K562 (cell line): Measurements from ENCODE around the gene PODNL1. TPM values are rescaled to one million over a fixed set of nuclear protein-coding genes. Genes with fewer than 3 reads are reported as not detected.

ENCODE experiments used
- ATAC-seq: fragments of 200-7000 bp; cut with Tn5 transposase; 3 replicates; pipeline ENCODE4 v1.9.1; 2020; ENCODE audit warnings: moderate library complexity
- BruUV-seq: library from RNA; stranded (reverse); fragments of 400-500 nt; replicated peaks from 2 replicates; lab custom pipeline; 2021; lab: Mats Ljungman, UMichigan
- CTCF ChIA-PET: fragments of 300-600 bp; formaldehyde crosslinking; extraction: SDS; loops from one replicate; lab custom pipeline; 2021; ENCODE audit warnings: low intra/inter-chr PET ratio; lab: Yijun Ruan, JAX
- POLR2A ChIA-PET: fragments of 300-600, 350-650 bp; sonication (Branson Sonifier 250); formaldehyde crosslinking; extraction: SDS; loops from one replicate; lab custom pipeline; 2021; ENCODE audit warnings: antibody characterized with exemption, inconsistent platforms; lab: Yijun Ruan, JAX
- DNase-seq, 4 experiments: peaks; one replicate each; pipeline versions ENCODE4 v3.0.0 to v3.0.0-alpha.2; 2011 to 2018; ENCODE audit warnings: low spot score in 3 of 4, mixed read lengths in 3 of 4; ENCODE audit errors: extremely low read depth in 1 of 4
- FAIRE-seq: peaks from 2 replicates; lab custom pipeline; 2011; peaks lifted over from hg19 to GRCh38; lab: Jason Lieb, UNC
- H2AFZ ChIP-seq: 2 replicates; pipeline ENCODE4 v1.6.0; 2011; ENCODE audit warnings: low read depth, low read length, control low read depth, inconsistent platforms
- H3K27ac ChIP-seq: fragments of 200-600 bp; 3 replicates; pipeline ENCODE4 v1.8.0; 2011; ENCODE audit warnings: low read depth, mild to moderate bottlenecking, control low read depth, inconsistent platforms, low read length, moderate library complexity, mixed read lengths; ENCODE audit errors: extremely low read depth
- H3K27me3 ChIP-seq, 2 experiments: fragments of 300-600 bp in 1 of 2; 2 replicates in 1 of 2; 3 replicates in 1 of 2; pipeline versions ENCODE4 v1.6.0 to v1.8.0; 2011; ENCODE audit warnings: inconsistent platforms in 2 of 2, low read length in 2 of 2, mild to moderate bottlenecking in 1 of 2, mixed read lengths in 1 of 2, moderate library complexity in 1 of 2; ENCODE audit not compliant: control insufficient read depth in 2 of 2, insufficient read depth in 2 of 2
- H3K36me3 ChIP-seq: fragments of 300-600 bp; 3 replicates; pipeline ENCODE4 v1.8.0; 2011; ENCODE audit warnings: mild to moderate bottlenecking, low read length, inconsistent platforms; ENCODE audit not compliant: control insufficient read depth, insufficient read depth
- H3K4me1 ChIP-seq, 2 experiments: fragments of 200-600 bp in 1 of 2; replicated peaks in 1 of 2; 2 replicates in 1 of 2; 3 replicates in 1 of 2; pipeline versions ENCODE4 v1.5.1 to v1.8.0; 2011; ENCODE audit warnings: inconsistent platforms in 2 of 2, low read length in 2 of 2, mild to moderate bottlenecking in 1 of 2, mixed read lengths in 1 of 2, moderate library complexity in 1 of 2; ENCODE audit not compliant: control insufficient read depth in 2 of 2, insufficient read depth in 2 of 2
- H3K4me2 ChIP-seq: 2 replicates; pipeline ENCODE4 v1.6.1; 2011; ENCODE audit warnings: low read length, control low read depth, inconsistent platforms, mixed read lengths; ENCODE audit not compliant: insufficient read depth
- H3K4me3 ChIP-seq: fragments of 200-600 bp; sonication (generic), shearing (Covaris generic); 2 replicates; pipeline ENCODE4 v1.5.1; 2016; ENCODE audit warnings: control low read depth, inconsistent platforms
- H3K79me2 ChIP-seq: fragments of 200-600 bp; 3 replicates; pipeline ENCODE4 v1.8.0; 2011; ENCODE audit warnings: low read length, inconsistent platforms; ENCODE audit not compliant: control insufficient read depth, insufficient read depth
- H3K9ac ChIP-seq, 2 experiments: 2 replicates each; pipeline versions ENCODE4 v1.6.0 to v1.6.1; 2011; ENCODE audit warnings: low read depth in 2 of 2, low read length in 2 of 2, control low read depth in 1 of 2, inconsistent platforms in 1 of 2, mild to moderate bottlenecking in 1 of 2, mixed read lengths in 1 of 2; ENCODE audit not compliant: insufficient read depth in 1 of 2
- H3K9me1 ChIP-seq: one replicate; pipeline ENCODE4 v1.6.0; 2011; ENCODE audit warnings: inconsistent platforms, mild to moderate bottlenecking, low read length, moderate library complexity; ENCODE audit not compliant: control insufficient read depth, insufficient read depth
- H3K9me3 ChIP-seq: replicated peaks from 2 replicates; pipeline ENCODE4 v1.5.1; 2011; ENCODE audit warnings: low read depth, low read length, inconsistent platforms; ENCODE audit not compliant: control insufficient read depth, insufficient read depth
- H4K20me1 ChIP-seq: replicated peaks from 2 replicates; pipeline ENCODE4 v1.6.1; 2011; ENCODE audit warnings: low read length, inconsistent platforms, mixed read lengths; ENCODE audit not compliant: control insufficient read depth, insufficient read depth
- NFIC ChIP-seq: fragments of 450-650 bp; IDR thresholded peaks from 2 replicates; pipeline ENCODE4 v1.6.1; 2017; ENCODE audit warnings: mild to moderate bottlenecking, inconsistent platforms
- POLR2G ChIP-seq: fragments of 200-400 bp; formaldehyde crosslinking; IDR thresholded peaks from 2 replicates; pipeline ENCODE4 v1.6.1; 2017; ENCODE audit warnings: low read depth, mild to moderate bottlenecking, antibody characterized with exemption, low read length, moderate library complexity
- RBFOX2 ChIP-seq: fragments of 200-400 bp; formaldehyde crosslinking; IDR thresholded peaks from 2 replicates; pipeline ENCODE4 v1.6.1; 2017; ENCODE audit warnings: low read depth, mild to moderate bottlenecking, low read length, moderate library complexity
- ZNF311 ChIP-seq: fragments of 250-450 bp; sonication (Bioruptor Pico); IDR thresholded peaks from 2 replicates; pipeline ENCODE4 v1.4.0; 2020; ENCODE audit warnings: mild to moderate bottlenecking, moderate library complexity
- ZNF668 ChIP-seq: fragments of 250-450 bp; sonication (Bioruptor Pico); IDR thresholded peaks from 2 replicates; pipeline ENCODE4 v1.8.0; 2022; ENCODE audit warnings: mild to moderate bottlenecking, inconsistent platforms
- WGBS: fragments of 100-300 bp; shearing (Covaris generic); methylation state at CpG from one replicate; pipeline ENCODE4 v1.1.6; 2016; ENCODE audit warnings: low coverage, mixed read lengths; ENCODE audit not compliant: insufficient coverage; ENCODE audit errors: missing lambda C conversion rate; 5-methylcytosine and 5-hydroxymethylcytosine counted together
- in situ Hi-C: fragments of 300-500 bp; cut with MboI; formaldehyde crosslinking; loops from 4 replicates; pipeline ENCODE4 v1.15.0; 2018; ENCODE audit warnings: inconsistent platforms, mixed read lengths
- intact Hi-C: fragments of 100-400 bp; cut with micrococcal nuclease; formaldehyde crosslinking; loops from 2 replicates; pipeline ENCODE4 v1.14.2; 2022
- polyA plus RNA-seq, 8 experiments: library from polyadenylated mRNA; depleted of rRNA in 4 of 8; stranded (reverse) in 5 of 8; unstranded in 3 of 8; fragments of >200 nt; fragmentation: Nextera tagmentation in 2 of 8; fragmentation: Illumina TruSeq in 1 of 8; extraction: Ambion mirVana in 2 of 8; extraction: Trizol in 1 of 8; gene quantifications; 2 replicates each; pipeline versions ENCODE4 v1.2.1 to v1.2.3, GENCODE V29; 2011 to 2014; ENCODE audit warnings: inconsistent platforms in 1 of 8, missing spikeins in 1 of 8
- total RNA-seq, 7 experiments: library from RNA; depleted of rRNA in 6 of 7; stranded (reverse); fragments of >200 nt in 6 of 7; fragmentation: Illumina TruSeq in 2 of 7; extraction: Trizol in 2 of 7; gene quantifications; 2 replicates each; pipeline versions ENCODE4 v1.2.1 to v1.2.3, GENCODE V29; 2011 to 2021; ENCODE audit warnings: low replicate concordance in 1 of 7

PODNL1 gene
- total and polyA plus RNA-seq, 9 of the 15 experiments (the other 6 are each of a cell fraction or from before 2014, with no cell fraction given), result 0.18 to 0.47 (median 0.23) TPM; not detected in 3

DNA sequence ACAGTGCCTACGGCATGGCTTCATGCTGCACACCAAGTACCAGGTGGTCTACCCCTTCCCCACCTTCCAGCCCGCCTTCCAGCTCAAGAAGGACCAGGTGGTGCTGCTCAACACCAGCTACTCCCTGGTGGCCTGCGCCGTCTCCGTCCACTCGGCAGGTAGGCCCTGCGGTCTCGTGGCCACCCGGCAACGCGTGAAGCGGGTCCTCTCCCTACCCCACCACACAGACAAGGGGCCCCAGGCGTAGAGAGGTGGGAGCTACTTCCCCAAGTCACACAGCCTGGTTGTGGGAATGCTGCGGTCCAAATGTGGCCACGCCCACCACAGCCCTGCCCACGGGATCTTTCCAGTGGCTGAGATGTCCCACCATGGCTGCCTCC, 18.1 kb upstream of the PODNL1 start:
- no peak for ATAC-seq
- H3K9ac ChIP-seq, result no peak overlapping the region
- H2AFZ ChIP-seq, result no peak overlapping the region
- peaks cover 4% of the 10 kb centered on the region; the same call in 1 of the 2 replicates for H4K20me1 ChIP-seq
- DNase-seq, result no peak
- BruUV-seq, result no TSS peak
- no peaks in the 10 kb centered on the region for H3K9me1 ChIP-seq
- CTCF ChIA-PET, result no interaction called here
- H3K4me1 ChIP-seq, result peaks cover 14 to 79% of the 10 kb centered on the region in 2 experiments; a peak in 4 of 5 replicates
- H3K36me3 ChIP-seq, result peaks cover 74% of the 10 kb centered on the region
- TF ChIP-seq RBFOX2 (peak; percentile 32; the same call in 1 of the 2 replicates), ZNF668 (CRISPR knock-in tag) (no peak), NFIC (no peak)
- H3K4me3 ChIP-seq, result no peak overlapping the region
- H3K27ac ChIP-seq, result no peak overlapping the region
- WGBS, result 90% methylated on average over 13 of the region's 16 CpGs
- no peak for FAIRE-seq
- no peaks in the 10 kb centered on the region for H3K9me3 ChIP-seq
- peaks cover 23% of the 10 kb centered on the region for H3K79me2 ChIP-seq
- POLR2A ChIA-PET, result interaction anchor here (0.6 to 0.8 kb wide), 2 partner anchors 87 to 637 kb away, joined by 3 to 4 read pairs; no protein-coding TSS in a partner anchor
- no peaks in the 10 kb centered on the region for H3K27me3 ChIP-seq
- in situ Hi-C loops (no loop called here), intact Hi-C loops (loop anchor here (10.0 kb wide), 1 partner anchor 78 kb away; the partner anchor contains the start of gene IL27RA)
- no peak overlapping the region for H3K4me2 ChIP-seq

DNA sequence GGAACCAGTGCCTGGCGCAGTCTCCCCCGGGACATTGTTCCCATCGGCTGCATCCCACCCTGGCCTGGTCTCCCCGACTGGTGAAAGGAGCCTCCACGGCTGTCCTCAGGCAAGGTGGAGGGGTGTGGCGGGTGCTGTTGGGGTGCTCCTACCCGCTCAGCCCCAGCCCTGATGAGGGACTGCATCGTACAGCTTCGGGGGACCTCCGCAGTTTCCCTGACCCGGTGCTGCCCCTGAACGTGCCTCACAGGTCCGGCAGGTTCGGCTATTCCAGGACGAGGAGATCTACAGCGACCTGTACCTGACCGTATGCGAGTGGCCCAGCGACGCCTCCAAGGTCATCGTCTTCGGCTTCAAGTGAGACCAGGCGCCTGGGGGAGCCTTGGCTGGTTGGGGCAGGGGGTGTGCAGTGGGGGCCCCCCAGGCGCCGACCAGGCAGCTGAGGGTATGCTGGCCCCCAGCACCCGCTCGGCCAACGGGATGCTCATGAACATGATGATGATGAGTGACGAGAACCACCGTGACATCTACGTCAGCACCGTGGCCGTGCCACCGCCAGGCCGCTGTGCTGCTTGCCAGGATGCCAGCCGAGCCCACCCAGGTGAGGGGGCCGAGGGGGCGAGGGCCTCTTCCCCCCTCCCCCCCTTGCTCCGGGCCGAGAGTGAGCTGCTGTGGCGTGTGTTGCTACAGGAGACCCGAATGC, 17.6 kb upstream of the PODNL1 start:
- no peak overlapping the region for H3K27ac ChIP-seq
- in situ Hi-C loops, result no loop called here
- intact Hi-C loops, result loop anchor here (10.0 kb wide), 1 partner anchor 79 kb away; the partner anchor contains the start of gene IL27RA

More for the DNA sequence above, 17.6 kb upstream of the PODNL1 start:
- Histone ChIP-seq H4K20me1 (peaks cover 4% of the 10 kb centered on the region; the same call in 1 of the 2 replicates), H3K4me1 (peaks cover 14 to 76% of the 10 kb centered on the region in 2 experiments; a peak in 4 of 5 replicates), H3K27me3 (no peaks in the 10 kb centered on the region), H3K79me2 (peaks cover 23% of the 10 kb centered on the region), H2AFZ (no peak overlapping the region), H3K9me3 (no peaks in the 10 kb centered on the region), H3K4me2 (no peak overlapping the region), H3K9ac (no peak overlapping the region), H3K9me1 (no peaks in the 10 kb centered on the region), H3K4me3 (no peak overlapping the region), H3K36me3 (peaks cover 69% of the 10 kb centered on the region)
- CTCF ChIA-PET, result no interaction called here
- POLR2A ChIA-PET, result interaction anchor here (0.6 to 0.8 kb wide), 3 partner anchors 87 to 637 kb away, joined by 3 to 4 read pairs (median 3); no protein-coding TSS in a partner anchor
- BruUV-seq, result no TSS peak
- FAIRE-seq, result no peak
- no peak for ATAC-seq
- TF ChIP-seq ZNF311 (no peak), POLR2G (peak; percentile 26; the same call in 1 of the 2 replicates), RBFOX2 (peak; percentile 49; the same call in 1 of the 2 replicates)
- DNase-seq, result no peak
- 97% methylated on average over 27 of the region's 42 CpGs for WGBS
